ENCODE measurements around the gene MECR.

Gene MECR

GRCh38 chr1:29251164-29252124, 20.7 kb upstream of the MECR start:
- TF ChIP-seq CTCF (IDR thresholded peaks at IDR 0.05) = no peak

DNA sequence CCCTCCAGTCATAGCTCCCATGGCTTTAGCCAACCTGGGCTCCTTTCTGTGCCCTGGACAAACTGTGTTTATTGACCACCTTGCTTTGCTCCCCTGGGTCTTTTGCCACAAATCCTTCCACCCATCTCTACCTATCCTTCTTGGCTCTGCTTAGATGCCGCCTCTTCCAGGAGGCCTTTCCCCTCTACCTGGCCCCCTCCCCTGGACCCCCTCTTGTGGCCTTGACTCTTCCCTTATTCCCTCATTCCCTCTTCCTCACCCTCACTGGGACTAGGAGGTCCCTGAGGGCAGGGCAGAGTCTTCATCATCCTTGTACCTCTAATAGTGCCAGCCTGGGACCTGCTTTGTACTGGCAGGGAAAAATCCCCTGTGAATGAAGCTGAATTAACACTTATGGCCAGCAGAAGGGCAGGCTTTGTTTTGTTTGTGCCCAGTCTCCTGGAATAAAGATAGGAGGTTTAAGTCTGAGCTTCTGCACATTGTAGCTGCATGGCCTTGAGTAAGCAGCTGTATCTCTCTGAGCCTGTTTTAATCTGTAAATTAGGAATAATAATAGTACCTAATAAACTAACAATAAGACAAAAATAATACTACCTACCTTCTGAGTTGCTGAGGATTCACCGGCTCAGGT, 19.3 kb upstream of the MECR start:
- TF ChIP-seq CTCF (IDR thresholded peaks at IDR 0.05) = no peak

DNA sequence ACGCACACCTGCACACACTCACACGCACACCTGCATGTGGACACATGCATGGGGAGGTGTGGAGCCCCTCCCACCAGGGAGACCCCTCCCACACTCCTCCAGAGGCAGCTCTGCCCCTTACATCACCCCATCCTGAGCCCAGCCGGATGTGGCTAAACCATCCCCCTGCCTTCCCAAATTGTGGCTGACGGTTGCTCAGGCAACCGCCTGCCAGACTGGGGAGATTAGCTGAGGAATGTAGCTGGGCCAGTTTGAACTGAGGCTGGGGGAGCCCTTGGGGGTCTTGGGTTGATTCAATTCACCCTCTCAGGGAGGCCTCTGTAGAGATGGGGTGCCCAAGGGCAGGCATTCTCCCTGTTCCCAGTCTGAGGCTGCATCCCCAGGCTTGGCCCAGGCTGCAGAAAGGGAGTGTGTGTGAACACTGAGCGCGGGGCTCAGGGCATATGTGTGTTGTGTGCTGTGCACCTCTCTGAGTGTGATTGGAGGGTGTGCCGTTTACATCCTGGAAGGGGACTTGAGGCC, 18.5 kb upstream of the MECR start:
- no peak for TF ChIP-seq CTCF (IDR thresholded peaks at IDR 0.05)

DNA sequence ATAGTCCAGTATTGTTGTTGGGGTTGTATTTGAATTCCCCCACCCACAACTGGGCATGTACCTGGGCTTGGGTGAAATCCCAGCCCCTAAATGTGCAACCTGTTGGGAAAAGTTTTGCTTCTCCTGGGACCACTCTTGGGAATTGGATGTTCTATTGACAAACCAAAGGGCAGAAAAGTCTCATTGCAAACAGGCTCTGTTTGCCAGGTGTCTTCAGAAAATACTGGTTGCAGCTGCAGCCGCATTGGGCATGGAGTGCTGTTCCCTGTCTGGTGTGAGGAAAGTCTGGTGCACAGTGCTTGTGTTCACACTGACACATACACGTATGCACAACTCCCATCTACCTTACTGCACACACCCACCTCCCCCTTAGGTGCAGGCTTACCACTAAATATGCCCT, 17.7 kb upstream of the MECR start:
- TF ChIP-seq CTCF (IDR thresholded peaks at IDR 0.05) = no peak

- no peak for TF ChIP-seq CTCF (IDR thresholded peaks at IDR 0.05)
Measured at GRCh38 chr1:29247571-29248273, 17.0 kb upstream of the MECR start.

GRCh38 chr1:29247044-29247443, 16.3 kb upstream of the MECR start:
- TF ChIP-seq CTCF (IDR thresholded peaks at IDR 0.05) = no peak

DNA sequence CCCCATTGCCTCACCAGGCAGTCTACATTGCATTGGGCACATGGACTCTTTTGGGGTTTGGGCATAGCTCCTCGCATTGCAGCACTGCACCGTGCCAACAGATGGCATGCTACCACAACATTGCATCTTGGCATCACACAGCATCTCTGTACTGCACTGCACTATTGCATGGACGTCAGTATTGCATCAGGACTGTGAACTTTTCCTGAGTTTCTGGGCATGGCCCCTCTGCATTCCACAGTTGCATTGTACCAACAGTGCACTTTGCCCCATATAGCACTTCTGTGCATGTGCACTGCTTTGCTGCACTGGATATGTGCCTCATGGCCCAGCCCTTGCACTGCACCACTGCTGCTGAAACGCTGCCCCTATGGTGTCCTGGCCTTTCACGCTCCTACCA, 15.1 kb upstream of the MECR start:
- TF ChIP-seq CTCF (IDR thresholded peaks at IDR 0.05) = peak; percentile 56

Data from LNCAP (cell line).